PFSK-1 (cell line): ENCODE results near the gene PLEKHD1.

Source experiments
- POLR2AphosphoS5 ChIP-seq: IDR thresholded peaks from 2 replicates; pipeline ENCODE4 v1.6.1; 2012; ENCODE audit warnings: low read depth, mild to moderate bottlenecking, control low read depth, low read length, moderate library complexity
- SIN3A ChIP-seq: IDR thresholded peaks from 2 replicates; pipeline ENCODE4 v1.6.1; 2012; ENCODE audit warnings: mild to moderate bottlenecking, low read length, moderate library complexity, borderline replicate concordance; ENCODE audit not compliant: insufficient read depth
- TAF1 ChIP-seq: IDR thresholded peaks from 2 replicates; pipeline ENCODE4 v1.6.1; 2012; ENCODE audit warnings: low read length, control low read depth, borderline replicate concordance; ENCODE audit not compliant: insufficient read depth
- TF ChIP-seq, protein P1 (sequence below), 2 experiments: IDR thresholded peaks; 2 replicates each; pipeline versions ENCODE4 v1.6.1 to v1.8.0; 2011 to 2012; ENCODE audit warnings: low read depth in 2 of 2, low read length in 2 of 2, control low read depth in 1 of 2, inconsistent platforms in 1 of 2, mild to moderate bottlenecking in 1 of 2, moderate library complexity in 1 of 2; ENCODE audit not compliant: insufficient read depth in 1 of 2

DNA sequence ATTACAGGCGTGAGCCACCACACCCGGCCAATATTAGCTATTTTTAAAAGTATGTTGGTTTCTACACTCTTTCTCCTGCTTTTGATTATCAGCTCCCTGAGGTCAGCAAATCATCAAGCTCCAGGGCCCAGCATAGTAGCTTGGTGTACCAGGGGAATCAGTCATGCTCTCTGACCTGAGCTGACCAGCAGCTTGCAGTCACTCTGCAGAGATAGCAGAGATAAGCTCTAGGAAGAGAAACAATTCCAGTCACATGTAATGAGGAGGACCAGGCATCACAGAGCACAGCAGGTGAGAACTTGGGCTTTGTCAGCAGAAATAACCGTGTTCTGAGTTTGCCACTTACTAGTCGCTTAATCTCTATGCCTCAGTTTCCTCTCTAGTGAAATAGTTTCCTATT lies 8.5 kb downstream of the PLEKHD1 start:
- TF ChIP-seq POLR2AphosphoS5 (no peak), SIN3A (no peak), TAF1 (no peak)
- TF ChIP-seq, protein P1, sequence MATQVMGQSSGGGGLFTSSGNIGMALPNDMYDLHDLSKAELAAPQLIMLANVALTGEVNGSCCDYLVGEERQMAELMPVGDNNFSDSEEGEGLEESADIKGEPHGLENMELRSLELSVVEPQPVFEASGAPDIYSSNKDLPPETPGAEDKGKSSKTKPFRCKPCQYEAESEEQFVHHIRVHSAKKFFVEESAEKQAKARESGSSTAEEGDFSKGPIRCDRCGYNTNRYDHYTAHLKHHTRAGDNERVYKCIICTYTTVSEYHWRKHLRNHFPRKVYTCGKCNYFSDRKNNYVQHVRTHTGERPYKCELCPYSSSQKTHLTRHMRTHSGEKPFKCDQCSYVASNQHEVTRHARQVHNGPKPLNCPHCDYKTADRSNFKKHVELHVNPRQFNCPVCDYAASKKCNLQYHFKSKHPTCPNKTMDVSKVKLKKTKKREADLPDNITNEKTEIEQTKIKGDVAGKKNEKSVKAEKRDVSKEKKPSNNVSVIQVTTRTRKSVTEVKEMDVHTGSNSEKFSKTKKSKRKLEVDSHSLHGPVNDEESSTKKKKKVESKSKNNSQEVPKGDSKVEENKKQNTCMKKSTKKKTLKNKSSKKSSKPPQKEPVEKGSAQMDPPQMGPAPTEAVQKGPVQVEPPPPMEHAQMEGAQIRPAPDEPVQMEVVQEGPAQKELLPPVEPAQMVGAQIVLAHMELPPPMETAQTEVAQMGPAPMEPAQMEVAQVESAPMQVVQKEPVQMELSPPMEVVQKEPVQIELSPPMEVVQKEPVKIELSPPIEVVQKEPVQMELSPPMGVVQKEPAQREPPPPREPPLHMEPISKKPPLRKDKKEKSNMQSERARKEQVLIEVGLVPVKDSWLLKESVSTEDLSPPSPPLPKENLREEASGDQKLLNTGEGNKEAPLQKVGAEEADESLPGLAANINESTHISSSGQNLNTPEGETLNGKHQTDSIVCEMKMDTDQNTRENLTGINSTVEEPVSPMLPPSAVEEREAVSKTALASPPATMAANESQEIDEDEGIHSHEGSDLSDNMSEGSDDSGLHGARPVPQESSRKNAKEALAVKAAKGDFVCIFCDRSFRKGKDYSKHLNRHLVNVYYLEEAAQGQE (IDR thresholded peaks at IDR 0.05; ENCODE audit: insufficient read depth in 1 of 2, low read depth in 2 of 2, low read length in 2 of 2): no peak
